Kidney tubule cell (primary cell): ENCODE results near the gene MUC20.
"Not testable (repeated sequence)": the region's sequence is repeated elsewhere in the genome, so short reads cannot be mapped to it uniquely, and the experiment has no call there.

Source experiments
- DNase-seq: peaks from one replicate; pipeline ENCODE4 v3.0.0-alpha.2; 2018; ENCODE audit warnings: low spot score

MUC20 gene

DNA sequence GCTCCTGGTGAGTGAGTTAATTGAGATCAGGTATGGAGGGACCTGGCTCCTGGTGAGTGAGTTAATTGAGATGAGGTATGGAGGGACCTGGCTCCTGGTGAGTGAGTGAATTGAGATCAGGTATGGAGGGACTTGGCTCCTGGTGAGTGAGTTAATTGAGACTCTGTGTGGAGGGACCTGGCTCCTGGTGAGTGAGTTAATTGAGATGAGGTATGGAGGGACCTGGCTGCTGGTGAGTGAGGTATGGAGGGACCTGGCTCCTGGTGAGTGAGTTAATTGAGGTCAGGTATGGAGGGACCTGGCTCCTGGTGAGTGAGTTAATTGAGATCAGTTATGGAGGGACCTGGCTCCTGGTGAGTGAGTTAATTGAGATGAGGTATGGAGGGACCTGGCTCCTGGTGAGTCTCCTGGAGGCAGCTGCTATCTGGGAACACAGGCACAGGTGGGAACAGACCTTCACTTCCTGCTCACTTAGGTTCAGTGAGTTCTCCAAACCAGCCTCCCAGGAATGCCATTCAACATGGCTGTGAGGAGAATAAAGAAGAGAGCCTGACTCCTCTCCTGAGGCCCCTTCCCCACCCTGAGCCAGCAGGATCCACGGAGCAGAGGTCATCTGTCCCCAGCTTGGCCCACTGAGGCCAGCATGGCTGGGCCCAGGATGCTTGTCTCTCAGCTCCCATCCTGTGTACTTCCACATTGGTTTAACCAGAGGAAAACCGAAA, 9.5 kb upstream of the MUC20 start:
- DNase-seq = not testable (repeated sequence)

DNA sequence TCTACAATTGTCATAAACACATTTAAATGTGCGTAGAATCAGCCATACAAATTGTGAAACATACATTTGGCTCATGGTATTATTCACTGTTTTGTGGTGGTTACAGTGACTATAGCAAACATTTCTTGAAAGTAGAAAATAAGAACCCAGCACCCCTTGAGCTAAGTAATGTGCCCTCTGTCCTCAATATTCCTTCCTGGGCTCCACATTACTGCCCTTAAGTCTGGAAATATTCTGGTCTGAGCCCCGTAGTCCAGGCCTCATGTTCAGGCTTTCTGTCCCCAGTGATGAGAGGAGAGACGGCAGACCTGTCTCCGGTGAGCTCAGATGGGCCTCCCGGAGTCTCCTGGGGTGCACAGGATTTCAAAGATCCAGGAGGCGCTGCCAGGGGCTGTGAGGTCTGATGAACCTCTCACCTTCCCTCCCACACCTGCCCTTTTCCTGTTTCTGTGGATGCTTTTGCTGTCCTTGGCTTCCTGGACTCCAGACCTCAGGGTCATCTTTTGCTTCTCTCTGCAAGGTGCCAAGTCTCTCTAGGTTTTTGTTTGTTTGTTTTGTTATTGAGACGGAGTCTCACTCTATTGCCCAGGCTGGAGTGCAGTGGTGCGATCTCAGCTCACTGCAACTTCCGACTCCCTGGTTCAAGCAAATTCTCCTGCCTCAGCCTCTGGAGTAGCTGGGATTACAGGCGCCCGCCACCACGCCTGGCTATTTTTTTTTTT, 8.8 kb upstream of the MUC20 start:
- DNase-seq = no peak

DNA sequence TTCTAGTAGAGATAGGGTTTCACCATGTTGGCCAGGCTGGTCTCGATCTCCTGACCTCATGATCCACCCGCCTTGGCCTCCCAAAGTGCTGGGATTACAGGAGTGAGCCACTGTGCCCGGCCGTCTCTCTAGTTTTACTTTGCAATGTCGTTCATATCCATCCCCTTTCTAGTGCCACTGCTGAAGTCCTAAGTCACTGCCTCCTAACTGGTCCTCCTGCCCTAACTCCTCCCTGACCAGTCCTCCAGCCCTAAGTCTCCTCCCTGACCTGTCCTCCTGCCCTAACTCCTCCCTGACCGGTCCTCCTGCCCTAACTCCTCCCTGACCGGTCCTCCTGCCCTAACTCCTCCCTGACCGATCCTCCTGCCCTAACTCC, 8.3 kb upstream of the MUC20 start:
- DNase-seq = not testable (repeated sequence)

DNA sequence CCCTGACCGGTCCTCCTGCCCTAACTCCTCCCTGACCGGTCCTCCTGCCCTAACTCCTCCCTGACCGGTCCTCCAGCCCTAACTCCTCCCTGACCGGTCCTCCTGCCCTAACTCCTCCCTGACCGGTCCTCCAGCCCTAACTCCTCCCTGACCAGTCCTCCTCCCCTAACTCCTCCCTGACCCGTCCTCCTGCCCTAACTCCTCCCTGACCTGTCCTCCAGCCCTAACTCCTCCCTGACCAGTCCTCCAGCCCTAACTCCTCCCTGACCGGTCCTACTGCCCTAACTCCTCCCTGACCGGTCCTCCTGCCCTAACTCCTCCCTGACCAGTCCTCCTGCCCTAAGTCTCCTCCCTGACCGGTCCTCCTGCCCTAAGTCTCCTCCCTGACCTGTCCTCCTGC, 7.6 kb upstream of the MUC20 start:
- not testable (repeated sequence) for DNase-seq

DNA sequence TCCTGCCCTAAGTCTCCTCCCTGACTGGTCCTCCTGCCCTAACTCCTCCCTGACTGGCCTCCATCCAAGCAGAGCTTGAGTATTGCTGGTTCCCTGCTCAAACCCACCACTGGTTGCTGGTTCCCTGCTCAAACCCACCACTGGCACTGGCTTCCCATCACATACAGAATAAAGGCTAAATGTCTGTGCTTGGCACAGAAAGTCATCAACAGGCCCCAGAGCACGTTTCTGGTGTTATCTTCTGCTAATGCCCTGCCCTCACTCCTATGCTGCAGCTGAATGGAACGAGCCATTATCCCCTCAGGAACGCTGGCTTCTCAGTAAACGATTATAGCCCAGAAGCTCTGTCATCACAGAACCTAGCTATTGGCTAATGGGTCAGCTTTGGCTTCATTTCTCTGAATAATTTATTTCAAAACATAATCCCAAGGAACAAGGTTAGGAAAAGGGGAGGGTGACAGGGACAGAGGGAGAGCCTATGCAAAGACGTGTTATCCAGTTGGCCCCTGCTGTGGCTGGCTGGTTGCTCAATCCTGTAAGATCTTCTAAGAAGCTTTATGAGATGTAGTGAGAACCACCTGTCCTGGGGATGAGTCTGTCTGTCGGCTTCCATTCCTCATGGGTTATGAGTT, 6.3 kb upstream of the MUC20 start:
- DNase-seq = no peak

DNA sequence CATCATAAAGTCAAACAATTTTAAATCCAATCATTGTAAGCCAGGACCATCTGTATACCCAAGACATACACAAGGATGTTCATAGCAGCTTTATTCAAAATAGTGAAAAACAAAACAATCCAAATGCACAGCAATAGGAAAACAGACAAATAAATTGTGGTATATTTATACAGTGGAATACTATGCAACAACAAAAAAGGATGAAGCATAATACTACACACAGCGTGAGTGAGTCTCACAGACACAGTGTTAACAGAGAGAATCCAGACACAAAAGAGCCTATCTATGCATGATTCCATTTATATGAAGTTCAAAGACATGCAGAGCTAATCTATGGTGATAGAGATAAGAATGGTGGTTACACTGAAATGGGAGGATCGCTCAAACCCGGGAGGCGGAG, 5.6 kb upstream of the MUC20 start:
- DNase-seq = no peak

DNA sequence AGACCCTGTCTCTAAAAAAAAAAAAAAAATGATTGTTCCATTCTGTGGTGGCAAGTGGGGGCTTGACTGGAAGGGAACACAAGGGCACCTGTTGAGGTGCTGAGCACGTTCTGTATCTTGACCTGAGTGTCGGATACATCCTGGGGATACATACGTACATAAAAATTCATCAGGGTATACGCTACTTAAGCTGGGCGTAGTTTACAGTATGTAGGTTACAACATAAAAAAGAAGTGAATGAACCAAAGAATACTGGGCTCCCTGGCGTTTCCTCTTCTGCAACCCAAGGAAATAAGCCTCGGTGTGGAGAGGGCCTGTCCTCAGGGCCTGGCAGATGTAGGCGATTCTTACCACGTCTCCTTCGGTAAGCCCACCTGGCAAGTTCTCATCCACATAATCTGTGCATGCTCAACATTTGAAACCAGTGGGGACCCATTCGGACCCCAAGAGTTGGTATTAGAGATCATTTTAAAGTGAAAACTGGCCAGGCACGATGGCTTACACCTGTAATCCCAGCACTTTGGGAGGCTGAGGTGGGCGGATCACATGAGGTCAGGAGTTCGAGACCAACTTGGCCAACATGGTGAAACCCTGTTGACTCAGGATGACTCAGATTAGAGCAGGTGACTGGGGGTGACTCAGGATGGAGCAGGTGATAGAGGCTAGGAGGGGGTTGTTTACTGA, 5.1 kb upstream of the MUC20 start:
- DNase-seq = peak; percentile 91

DNA sequence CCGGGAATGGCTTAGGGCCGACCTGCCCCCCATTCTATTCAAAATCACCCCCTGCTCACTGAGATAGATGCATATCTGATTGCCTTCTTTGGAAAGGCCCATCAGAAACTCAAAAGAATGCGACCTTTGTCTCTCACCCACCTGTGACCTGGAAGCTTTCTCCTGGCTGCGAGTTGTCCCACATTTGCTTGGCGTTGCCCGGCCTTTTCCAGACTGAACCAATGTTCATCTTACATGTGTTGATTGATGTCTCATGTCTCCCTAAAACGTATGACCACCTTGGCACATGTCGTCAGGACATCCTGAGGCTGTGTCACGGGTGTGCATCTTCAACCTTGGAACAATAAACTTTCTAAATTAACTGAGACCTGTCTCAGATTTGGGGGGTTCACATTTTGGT, 3.4 kb upstream of the MUC20 start:
- no peak for DNase-seq

DNA sequence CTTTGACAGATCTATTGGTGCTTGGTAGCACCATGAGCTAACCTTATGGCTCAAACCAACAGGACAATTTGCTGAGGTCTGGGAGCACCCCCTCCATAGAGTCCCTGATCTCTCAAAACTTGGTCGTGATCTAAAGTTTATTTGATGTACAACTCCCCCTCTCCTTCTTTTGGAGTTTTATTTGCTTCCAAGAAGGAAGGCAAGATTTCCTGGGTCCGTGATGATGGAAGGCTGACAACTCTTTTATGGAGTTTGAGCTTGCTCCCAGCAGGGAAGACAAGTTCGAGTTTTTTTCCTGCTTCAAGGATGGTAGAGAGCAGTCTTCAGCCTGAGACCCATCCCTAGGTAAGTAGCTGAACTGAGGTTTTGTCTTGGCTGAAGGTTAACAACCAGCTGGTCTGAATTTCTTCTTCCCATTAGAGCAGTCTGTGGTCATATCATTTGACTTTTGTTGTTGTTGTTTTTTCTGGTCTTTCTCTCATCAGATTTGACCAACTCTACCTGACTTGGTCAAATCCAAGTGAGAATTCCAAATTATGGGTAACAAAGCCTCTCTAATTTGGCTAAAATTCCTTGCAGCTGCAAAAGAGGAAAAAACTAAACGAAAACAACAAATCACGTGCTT, 2.8 kb upstream of the MUC20 start:
- DNase-seq = no peak

DNA sequence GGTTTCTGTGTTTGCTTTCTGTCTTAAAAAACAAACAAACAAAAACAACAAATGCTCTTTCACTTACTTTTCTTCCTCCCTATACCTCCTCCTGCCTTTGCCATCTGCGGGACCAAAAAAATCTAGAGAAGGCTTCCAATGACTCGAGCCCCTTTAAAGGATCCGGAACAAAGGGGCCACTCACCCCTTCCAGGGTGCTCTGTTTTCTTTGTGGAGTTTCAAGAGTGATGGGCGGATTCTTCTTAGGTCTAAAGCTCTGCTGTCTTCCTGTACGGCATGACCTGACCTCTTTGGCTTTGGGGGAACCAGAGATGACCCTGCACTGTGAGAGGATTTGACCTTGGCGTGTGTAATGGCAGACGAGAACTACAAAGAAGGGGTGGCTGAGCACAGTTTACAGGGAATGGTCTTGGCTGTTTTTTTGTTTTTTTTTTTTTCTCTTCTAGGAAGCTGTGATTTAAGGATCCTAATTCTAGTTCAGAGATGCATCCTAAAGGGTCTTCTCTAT, 2.2 kb upstream of the MUC20 start:
- no peak for DNase-seq

DNA sequence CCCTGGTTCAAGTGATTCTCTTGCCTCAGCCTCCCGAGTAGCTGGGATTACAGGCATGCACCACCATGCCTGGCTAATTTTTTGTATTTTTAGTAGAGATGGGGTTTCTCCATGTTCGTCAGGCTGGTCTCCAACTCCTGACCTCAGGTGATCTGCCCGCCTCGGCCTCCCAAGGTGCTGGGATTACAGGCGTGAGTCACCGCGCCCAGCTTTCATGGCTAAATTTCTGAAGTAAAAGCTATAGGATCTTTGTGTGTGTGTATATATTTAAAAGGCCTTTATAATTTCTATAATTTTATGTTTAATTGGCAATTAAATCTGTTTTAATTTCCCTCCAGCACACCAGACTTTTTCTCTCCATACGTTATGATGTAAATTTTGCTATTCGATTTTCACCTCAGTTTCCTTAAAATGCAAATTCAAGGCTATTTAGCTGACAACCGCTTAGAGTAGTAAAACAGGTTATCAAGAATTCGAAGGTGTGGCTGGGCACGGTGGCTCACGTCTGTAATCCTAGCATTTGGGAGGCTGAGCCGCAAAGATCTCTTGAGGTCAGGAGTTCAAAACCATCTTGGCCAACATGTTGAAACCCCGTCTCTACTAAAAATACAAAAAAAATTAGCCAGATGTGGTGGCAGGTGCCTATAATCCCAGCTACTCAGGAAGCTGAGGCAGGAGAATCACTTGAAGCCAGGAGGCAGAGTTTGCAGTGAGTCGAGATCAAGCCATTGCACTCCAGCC, 1.1 kb upstream of the MUC20 start:
- not testable (repeated sequence) for DNase-seq

DNA sequence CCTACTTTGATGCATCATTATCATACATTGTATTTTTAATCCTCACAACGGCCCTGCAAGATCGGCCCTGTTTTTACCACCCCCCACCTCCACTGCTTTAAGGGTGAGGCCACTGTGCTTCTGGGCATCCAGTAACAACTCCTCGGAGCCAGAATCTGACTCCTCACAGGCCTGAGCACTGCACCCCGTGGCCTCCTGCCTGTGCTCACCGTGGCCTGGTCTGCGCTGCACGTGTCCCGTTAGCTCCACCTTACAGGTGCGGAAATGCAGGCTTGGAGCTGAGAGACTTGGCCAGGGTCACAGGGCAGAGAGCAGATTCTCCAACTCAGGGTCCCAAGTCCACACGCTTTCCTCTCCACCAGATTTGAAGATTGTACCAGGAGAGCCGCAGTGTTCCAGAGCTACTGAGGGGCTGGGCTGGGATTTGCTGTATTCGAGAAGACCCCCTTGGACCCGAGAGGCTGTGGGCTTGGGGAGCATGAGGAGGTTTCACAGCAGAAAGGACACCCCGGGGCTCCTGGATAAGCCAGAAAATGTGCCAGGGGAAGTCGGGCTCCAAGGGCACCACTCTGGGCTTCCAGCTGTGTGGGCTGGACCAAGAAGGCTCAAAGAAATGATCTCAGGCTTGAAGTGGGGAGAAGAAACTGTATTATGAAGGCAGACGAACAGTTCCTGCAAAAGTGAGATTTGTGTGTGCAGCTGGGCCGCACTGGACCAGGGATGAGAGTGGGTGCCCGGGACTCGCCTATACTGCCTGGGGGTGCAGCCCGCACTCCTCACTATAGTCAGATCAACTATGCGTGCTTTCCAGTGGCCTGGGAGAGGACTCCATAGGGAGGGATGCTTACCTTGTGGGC, 1.6 kb downstream of the MUC20 start:
- not testable (repeated sequence) for DNase-seq

DNA sequence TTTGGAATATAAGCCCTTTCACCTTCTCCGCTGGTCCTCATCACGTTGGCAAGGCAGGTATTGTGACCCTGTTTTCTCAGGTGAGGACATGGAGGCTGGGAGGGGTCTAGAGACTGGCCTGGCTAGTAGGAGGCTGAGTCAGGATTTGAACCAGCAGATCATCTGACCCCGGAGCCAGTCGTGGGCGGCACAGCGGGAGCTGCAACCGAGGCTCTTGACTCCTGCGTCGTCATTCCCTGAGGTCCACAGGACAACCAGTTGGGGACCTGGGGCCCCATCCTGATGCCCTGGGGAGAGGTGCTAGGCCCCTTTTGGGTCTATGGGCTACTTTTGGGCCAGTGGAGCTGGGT, 2.2 kb downstream of the MUC20 start:
- not testable (repeated sequence) for DNase-seq

DNA sequence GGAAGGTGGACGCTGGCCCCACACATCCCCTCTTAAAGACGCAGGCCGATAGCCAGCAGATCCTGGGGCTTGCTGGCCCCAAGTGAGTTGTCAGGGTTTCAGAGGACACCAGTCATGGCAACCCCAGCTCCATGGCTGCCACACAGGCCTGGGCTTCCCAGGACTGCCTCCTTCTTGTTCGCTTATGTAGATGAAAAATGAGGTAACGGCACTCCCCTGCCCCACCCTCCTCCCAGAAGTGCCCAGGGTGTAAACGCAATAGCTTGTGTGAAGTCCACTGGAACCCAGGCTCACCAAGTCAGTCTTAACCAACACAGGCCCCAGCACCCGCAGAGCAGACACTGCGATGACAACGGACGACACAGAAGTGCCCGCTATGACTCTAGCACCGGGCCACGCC, 3.6 kb downstream of the MUC20 start:
- DNase-seq = not testable (repeated sequence)

DNA sequence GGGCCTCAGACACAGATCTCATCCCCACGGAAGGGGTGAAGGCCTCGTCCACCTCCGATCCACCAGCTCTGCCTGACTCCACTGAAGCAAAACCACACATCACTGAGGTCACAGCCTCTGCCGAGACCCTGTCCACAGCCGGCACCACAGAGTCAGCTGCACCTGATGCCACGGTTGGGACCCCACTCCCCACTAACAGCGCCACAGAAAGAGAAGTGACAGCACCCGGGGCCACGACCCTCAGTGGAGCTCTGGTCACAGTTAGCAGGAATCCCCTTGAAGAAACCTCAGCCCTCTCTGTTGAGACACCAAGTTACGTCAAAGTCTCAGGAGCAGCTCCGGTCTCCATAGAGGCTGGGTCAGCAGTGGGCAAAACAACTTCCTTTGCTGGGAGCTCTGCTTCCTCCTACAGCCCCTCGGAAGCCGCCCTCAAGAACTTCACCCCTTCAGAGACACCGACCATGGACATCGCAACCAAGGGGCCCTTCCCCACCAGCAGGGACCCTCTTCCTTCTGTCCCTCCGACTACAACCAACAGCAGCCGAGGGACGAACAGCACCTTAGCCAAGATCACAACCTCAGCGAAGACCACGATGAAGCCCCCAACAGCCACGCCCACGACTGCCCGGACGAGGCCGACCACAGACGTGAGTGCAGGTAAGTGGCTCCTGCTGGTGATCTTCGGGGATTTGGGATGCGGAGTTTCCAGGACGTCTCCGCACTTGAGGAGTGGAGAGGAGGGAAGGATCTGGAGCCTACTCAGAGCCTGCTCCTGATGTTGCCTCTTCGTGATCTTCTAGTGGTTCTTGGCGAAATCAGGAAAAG, 5.3 kb downstream of the MUC20 start:
- DNase-seq = not testable (repeated sequence)

DNA sequence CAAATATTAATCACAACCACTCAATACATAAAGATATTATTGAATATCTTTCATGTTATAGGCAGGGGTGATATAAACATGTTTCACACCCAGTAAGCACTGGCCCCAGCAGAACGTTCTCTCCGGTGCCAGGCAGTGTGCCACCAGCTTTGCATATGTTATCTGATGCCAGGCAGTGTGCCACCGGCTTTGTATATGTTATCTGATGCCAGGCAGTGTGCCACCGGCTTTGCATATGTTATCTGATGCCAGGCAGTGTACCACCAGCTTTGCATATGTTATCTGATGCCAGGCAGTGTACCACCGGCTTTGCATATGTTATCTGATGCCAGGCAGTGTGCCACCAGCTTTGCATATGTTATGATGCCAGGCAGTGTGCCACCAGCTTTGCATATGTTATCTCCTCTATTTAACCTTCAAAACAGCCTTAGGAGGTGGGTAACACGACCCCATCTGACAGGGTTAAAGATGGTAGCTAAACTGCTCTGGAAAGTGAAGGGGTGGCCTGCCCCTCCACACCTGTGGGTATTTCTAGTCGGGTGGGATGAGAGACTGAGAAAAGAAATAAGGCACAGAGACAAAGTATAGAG, 6.9 kb downstream of the MUC20 start:
- no peak for DNase-seq

DNA sequence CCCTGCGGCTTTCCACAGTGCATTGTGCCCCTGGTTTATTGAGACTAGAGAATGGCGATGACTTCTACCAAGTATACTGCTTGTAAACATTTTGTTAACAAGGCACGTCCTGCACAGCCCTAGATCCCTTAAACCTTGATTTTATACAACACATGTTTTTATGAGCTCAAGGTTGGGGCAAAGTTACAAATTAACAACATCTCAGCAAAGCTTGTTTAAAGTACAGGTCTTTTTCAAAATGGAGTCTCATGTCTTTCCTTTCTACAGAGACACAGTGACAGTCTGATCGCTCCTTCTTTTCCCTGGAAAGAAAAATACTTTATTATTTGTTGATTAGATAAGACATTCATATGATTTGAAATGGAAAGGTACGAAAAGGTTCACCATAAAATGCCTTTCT, 8.0 kb downstream of the MUC20 start:
- DNase-seq = not testable (repeated sequence)

DNA sequence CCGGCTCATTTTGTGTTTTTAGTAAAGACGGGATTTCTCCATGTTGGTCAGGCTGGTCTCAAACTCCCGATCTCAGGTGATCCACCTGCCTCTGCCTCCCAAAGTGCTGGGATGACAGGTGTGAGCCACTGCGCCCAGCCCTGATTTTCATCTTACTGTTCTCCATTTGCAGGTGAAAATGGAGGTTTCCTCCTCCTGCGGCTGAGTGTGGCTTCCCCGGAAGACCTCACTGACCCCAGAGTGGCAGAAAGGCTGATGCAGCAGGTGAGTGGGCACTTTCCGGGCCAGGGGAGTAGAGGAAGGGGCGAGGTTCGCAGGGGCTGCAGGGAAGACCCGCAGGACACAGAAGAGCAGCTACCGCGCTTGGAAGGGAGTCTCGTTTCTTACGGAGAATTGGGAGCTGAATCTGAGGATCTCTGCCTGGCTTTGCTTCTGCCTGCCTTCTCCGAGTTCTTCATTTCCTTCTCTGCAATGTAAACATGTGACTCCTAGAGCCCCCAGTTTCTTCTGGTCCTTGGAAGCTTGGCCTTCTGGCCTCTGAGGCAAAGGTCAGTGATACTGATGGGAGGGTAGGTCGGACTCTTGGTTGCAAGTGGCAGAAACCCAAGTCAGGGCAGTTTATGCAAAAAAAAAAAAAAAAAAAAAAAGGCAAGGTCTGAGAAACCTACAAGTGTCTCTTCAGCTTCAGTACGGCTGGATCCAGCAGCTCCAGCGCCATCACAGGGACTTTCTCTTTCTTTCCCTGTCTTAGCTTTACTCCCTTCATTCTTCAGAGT, 8.9 kb downstream of the MUC20 start:
- no peak for DNase-seq
